ENCODE data around the gene PBX4.

The PBX4 gene

DNA sequence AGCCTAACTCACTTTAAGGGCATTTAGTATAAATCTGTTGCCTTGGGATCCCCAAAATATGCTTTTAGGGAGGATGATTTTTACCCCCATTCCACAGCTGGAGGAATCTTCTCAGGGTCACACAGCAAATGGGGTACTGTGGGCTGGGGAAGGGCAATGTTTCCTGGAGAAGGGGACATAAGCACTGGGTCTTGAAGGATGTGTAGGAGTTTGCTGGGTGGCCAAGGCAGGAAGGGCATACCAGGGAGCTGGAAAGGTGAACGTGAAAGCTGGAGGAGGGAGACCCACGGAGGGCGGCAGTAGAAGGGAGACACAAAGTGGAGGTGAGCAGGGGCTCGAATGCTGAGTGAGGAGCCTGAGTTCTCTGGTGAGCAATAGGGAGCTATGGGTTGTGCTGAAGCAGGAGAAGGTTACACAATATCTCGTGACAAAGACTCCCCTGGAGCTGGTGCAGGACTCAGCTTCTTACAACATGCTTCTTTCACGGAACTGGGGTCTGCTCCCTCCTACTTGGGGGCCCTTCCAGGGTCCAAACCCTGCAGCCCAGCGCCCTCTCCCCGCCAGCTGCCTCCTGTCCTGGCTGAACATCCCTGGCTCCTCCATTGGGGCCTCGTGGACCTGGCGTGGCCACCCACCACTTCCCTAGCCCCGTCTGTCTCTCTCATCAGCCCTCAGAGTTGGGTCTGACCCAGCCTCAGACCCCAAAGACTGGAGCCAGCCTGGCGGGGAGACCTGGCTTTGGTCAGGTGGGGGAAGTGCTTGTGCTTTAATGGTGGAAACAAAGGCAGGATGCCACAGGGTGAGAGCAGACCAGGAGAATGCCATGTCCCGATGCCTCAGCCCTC, 69.3 kb downstream of the PBX4 start:
- TF ChIP-seq, protein P1, sequence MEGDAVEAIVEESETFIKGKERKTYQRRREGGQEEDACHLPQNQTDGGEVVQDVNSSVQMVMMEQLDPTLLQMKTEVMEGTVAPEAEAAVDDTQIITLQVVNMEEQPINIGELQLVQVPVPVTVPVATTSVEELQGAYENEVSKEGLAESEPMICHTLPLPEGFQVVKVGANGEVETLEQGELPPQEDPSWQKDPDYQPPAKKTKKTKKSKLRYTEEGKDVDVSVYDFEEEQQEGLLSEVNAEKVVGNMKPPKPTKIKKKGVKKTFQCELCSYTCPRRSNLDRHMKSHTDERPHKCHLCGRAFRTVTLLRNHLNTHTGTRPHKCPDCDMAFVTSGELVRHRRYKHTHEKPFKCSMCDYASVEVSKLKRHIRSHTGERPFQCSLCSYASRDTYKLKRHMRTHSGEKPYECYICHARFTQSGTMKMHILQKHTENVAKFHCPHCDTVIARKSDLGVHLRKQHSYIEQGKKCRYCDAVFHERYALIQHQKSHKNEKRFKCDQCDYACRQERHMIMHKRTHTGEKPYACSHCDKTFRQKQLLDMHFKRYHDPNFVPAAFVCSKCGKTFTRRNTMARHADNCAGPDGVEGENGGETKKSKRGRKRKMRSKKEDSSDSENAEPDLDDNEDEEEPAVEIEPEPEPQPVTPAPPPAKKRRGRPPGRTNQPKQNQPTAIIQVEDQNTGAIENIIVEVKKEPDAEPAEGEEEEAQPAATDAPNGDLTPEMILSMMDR (IDR thresholded peaks at IDR 0.05; ENCODE audit: low read depth, low read length, missing control alignments) = no peak

DNA sequence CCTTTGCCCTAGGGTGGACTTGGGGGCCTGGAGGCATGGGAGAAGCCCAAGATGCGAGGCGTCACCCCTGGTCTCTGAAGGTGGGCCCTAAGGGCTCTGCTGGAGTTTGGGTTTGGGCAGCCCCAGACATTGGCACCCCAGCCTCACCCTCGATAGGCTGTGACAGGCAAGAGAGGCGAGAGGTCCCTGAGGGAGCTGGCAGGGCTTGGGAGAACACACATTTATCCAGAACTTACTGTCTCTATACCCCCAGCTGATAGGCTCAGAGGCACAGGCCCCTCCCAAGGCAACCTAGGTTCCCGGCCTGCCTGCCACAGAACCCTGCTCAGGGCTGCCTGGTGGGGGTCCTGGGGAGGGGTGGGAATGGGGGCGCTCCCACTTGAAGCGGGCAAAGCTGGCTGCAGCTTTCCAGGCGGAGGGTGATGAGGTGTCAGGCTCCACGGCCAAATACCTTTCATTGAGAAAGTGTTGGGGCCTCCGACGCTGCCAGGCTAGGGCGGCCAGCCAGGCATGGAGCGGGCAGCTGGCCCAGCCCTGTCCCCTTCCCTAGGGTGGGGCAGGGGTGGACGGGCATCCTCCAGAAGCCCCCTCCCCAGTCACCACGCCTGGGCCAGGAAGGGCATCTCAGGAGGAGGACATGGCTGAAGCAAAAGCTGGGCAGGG, 70.7 kb downstream of the PBX4 start:
- TF ChIP-seq, protein P1 (IDR thresholded peaks at IDR 0.05; ENCODE audit: low read depth, low read length, missing control alignments) = no peak
- no peak overlapping the region for H3K4me3 ChIP-seq (ENCODE audit: low read depth, low read length)
- no peak for DNase-seq (ENCODE audit: low read depth)

More for the DNA sequence above, 69.3 kb downstream of the PBX4 start:
- no peak for DNase-seq (ENCODE audit: low read depth)
- no peak overlapping the region for H3K4me3 ChIP-seq (ENCODE audit: low read depth, low read length)

DNA sequence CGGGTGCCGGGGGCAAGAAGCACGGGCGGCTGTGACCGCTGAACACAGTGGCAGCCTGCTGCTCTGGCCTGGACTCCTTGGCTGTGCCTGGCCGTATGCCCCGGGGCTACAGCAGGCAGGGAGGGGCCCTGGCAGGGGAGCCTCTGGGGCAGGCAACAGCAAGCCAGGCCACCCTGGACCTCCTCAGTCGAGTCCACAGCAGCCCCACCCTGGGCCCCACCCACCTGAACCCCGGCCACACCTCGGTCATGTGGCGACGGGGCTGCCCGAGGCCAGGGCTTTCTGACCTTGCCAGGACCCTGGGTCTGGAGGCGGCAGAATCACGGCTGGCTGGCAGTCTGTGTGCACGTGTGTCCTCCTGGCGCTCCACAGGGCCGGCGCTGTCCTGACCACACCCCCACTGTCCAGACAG, 71.7 kb downstream of the PBX4 start:
- no peak for DNase-seq (ENCODE audit: low read depth)
- H3K4me3 ChIP-seq (ENCODE audit: low read depth, low read length) = no peak overlapping the region
- TF ChIP-seq, protein P1 (IDR thresholded peaks at IDR 0.05; ENCODE audit: low read depth, low read length, missing control alignments) = no peak

DNA sequence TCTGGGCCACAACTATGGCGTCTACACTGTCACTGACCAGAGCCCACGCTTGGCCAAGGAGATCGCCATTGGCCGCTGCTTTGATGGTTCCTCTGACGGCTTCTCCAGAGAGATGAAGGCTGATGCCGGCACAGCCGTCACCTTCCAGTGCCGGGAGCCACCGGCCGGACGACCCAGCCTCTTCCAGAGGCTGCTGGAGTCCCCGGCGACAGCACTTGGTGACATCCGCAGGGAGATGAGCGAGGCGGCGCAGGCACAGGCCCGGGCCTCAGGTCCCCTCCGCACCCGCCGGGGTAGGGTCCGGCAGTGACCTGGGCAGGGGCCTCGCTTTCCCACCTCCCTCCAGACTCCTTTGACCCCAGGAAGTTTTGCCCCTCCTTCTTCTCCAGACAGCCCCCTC, 72.8 kb downstream of the PBX4 start:
- no peak overlapping the region for H3K4me3 ChIP-seq (ENCODE audit: low read depth, low read length)
- DNase-seq (ENCODE audit: low read depth) = no peak

DNA sequence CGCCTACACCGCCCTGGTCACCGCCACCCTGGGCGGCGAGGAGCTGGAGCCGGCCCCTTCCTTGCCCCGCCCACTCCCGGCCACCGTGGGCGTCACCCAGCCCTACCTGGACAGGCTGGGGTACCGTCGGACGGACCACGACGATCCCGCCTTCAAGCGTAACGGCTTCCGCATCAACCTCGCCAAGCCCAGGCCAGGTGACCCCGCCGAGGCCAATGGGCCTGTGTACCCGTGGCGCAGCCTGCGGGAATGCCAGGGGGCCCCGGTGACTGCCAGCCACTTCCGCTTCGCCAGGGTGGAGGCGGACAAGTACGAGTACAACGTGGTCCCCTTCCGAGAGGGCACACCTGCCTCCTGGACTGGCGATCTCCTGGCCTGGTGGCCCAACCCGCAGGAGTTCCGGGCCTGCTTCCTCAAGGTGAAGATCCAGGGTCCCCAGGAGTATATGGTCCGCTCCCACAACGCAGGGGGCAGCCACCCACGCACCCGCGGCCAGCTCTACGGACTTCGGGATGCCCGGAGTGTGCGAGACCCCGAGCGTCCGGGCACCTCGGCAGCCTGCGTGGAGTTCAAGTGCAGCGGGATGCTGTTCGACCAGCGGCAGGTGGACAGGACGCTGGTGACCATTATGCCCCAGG, 73.4 kb downstream of the PBX4 start:
- DNase-seq (ENCODE audit: low read depth) = no peak
- TF ChIP-seq, protein P1 (IDR thresholded peaks at IDR 0.05; ENCODE audit: low read depth, low read length, missing control alignments) = no peak
- H3K4me3 ChIP-seq (ENCODE audit: low read depth, low read length) = no peak overlapping the region

More for the DNA sequence above, 72.8 kb downstream of the PBX4 start:
- TF ChIP-seq, protein P1 (IDR thresholded peaks at IDR 0.05; ENCODE audit: low read depth, low read length, missing control alignments) = no peak

DNA sequence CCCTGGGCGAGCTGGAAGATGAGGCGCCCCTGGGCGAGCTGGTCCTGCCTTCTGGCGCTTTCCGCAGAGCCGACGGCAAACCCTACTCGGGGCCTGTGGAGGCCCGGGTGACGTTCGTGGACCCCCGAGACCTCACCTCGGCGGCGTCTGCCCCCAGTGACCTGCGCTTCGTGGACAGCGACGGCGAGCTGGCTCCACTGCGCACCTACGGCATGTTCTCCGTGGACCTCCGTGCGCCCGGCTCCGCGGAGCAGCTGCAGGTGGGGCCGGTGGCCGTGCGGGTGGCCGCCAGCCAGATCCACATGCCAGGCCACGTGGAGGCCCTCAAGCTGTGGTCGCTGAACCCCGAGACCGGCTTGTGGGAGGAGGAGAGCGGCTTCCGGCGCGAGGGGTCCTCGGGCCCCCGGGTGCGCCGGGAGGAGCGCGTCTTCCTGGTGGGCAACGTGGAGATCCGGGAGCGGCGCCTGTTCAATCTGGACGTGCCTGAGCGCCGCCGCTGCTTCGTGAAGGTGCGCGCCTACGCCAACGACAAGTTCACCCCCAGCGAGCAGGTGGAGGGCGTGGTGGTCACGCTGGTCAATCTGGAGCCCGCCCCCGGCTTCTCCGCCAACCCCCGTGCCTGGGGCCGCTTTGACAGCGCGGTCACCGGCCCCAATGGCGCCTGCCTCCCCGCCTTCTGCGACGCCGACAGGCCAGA, 74.1 kb downstream of the PBX4 start:
- no peak for DNase-seq (ENCODE audit: low read depth)
- TF ChIP-seq, protein P1 (IDR thresholded peaks at IDR 0.05; ENCODE audit: low read depth, low read length, missing control alignments) = no peak
- H3K4me3 ChIP-seq (ENCODE audit: low read depth, low read length) = no peak overlapping the region

Data from GM12864 (cell line).